ENCODE results near the gene IMMT.
A peak's percentile ranks its signal among the peaks of the same experiment; 100 is the strongest.

IMMT gene

GRCh38 chr2:86193901-86194567, 1.2 kb downstream of the IMMT start:
- DNase-seq = no peak
- in situ Hi-C loops (cut with HindIII; ENCODE audit: low pct_ligation_motif_present, low sequenced_read_pairs) = no loop called here
- H3K4me3 ChIP-seq (ENCODE audit: low read depth, low read length) = peak overlapping the region; percentile 98
- peak; percentile 28 for TF ChIP-seq CTCF (IDR thresholded peaks at IDR 0.05; ENCODE audit: low read depth, low read length, missing control alignments)
- H3K27ac ChIP-seq = peak overlapping the region; percentile 24
- H3K27me3 ChIP-seq (replicated peaks) = no peaks in the 10 kb centered on the region
- no peaks in the 10 kb centered on the region for H3K36me3 ChIP-seq (replicated peaks)

GRCh38 chr2:86189782-86190416, 5.4 kb downstream of the IMMT start:
- no peak for DNase-seq
- no peak overlapping the region for H3K4me3 ChIP-seq (ENCODE audit: low read depth, low read length)
- H3K27me3 ChIP-seq (replicated peaks) = no peaks in the 10 kb centered on the region
- TF ChIP-seq CTCF (IDR thresholded peaks at IDR 0.05; ENCODE audit: low read depth, low read length, missing control alignments) = no peak
- no peak overlapping the region for H3K27ac ChIP-seq
- no peaks in the 10 kb centered on the region for H3K36me3 ChIP-seq (replicated peaks)
- in situ Hi-C loops (cut with HindIII; ENCODE audit: low pct_ligation_motif_present, low sequenced_read_pairs) = no loop called here

- Histone ChIP-seq H3K36me3 (replicated peaks) (no peaks in the 10 kb centered on the region), H3K27me3 (replicated peaks) (no peaks in the 10 kb centered on the region), H3K27ac (no peak overlapping the region), H3K4me3 (ENCODE audit: low read depth, low read length) (no peak overlapping the region)
- in situ Hi-C loops (cut with HindIII; ENCODE audit: low pct_ligation_motif_present, low sequenced_read_pairs) = no loop called here
- DNase-seq = no peak
- no peak for TF ChIP-seq CTCF (IDR thresholded peaks at IDR 0.05; ENCODE audit: low read depth, low read length, missing control alignments)
Observed at GRCh38 chr2:86186431-86186830, 8.8 kb downstream of the IMMT start.

- in situ Hi-C loops (cut with HindIII; ENCODE audit: low pct_ligation_motif_present, low sequenced_read_pairs) = no loop called here
- H3K27me3 ChIP-seq (replicated peaks) = no peaks in the 10 kb centered on the region
- no peak overlapping the region for H3K4me3 ChIP-seq (ENCODE audit: low read depth, low read length)
- H3K36me3 ChIP-seq (replicated peaks) = peaks cover 2% of the 10 kb centered on the region
- no peak for TF ChIP-seq CTCF (IDR thresholded peaks at IDR 0.05; ENCODE audit: low read depth, low read length, missing control alignments)
- DNase-seq = no peak
- no peak overlapping the region for H3K27ac ChIP-seq
Observed at GRCh38 chr2:86185517-86186212, 9.6 kb downstream of the IMMT start.

GRCh38 chr2:86176597-86176996, 18.7 kb downstream of the IMMT start:
- Histone ChIP-seq H3K36me3 (replicated peaks) (peaks cover 30% of the 10 kb centered on the region), H3K27ac (no peak overlapping the region), H3K27me3 (replicated peaks) (no peaks in the 10 kb centered on the region), H3K4me3 (ENCODE audit: low read depth, low read length) (no peak overlapping the region)
- no peak for DNase-seq
- no peak for TF ChIP-seq CTCF (IDR thresholded peaks at IDR 0.05; ENCODE audit: low read depth, low read length, missing control alignments)
- in situ Hi-C loops (cut with HindIII; ENCODE audit: low pct_ligation_motif_present, low sequenced_read_pairs) = no loop called here
